ENCODE results near the gene APLNR.
"Not testable (repeated sequence)": the region's sequence is repeated elsewhere in the genome, so short reads cannot be mapped to it uniquely, and the experiment has no call there.

APLNR gene

DNA sequence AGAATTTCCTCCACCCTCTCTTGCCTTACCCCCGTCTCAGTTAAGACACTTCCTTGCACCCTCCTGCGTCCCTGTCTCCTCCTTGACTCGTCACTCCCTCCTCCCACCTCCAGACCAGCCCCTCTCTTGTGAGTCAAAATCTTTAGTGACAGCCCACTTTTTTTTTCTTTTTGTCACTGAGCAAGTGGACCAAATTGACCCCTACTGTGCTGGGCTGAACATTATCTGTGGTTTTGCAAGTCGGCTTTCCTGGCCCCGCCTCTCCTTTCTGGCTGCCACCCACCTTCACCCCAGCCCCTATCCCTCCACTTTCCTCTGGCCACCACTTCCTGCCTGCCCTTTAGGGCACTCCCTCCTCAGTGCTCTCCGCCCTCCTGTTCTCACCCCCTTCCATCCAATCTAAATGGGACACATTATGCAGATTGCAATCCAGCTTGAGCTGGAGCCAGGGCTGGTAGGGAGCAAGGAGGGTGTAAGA, at the start of gene APLNR:
Gene APLNR, minus strand, starts transcription at position 47 of the 478 bp plus-strand sequence. CDS start 246 bp downstream, outside the sequence.
- peak; percentile 94 for DNase-seq (ENCODE audit: low read depth, low spot score)

DNA sequence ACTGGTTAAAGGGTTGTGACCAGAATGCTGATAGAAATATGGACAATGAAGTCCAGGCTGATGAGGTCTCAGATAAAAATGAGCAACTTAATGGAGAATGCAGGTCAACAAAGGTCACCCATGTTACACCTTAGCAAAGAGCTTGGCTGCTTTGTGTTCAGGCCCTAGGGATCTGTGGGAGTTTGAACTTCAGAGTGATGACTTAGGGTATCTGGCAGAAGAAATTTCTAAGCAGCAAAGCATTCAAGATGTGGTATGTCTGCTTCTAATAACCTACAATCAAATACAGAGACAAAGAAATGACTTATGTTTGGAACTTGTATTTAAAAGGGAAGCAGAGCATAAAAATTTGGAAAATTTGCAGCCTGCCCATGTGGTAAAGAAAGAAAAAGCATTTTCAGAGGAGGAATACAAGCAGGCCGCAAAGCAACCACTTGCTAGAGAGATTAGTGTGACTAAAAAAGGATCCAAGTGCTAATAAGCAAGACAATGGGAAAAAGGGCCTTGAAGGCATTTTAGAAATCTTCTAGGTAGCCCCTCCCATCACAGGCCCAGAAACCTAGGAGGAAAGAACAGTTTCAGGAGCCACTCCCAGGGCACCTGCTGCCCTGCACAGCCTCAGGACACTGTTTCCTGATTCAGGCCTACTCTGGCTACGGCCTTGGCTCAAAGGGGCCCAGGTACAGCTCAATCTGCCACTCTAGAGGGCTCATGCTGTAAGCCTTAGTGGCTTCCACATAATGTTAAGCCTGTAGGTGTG, 46.4 kb upstream of the APLNR start:
- peak; percentile 85 for DNase-seq (ENCODE audit: low read depth, low spot score)

DNA sequence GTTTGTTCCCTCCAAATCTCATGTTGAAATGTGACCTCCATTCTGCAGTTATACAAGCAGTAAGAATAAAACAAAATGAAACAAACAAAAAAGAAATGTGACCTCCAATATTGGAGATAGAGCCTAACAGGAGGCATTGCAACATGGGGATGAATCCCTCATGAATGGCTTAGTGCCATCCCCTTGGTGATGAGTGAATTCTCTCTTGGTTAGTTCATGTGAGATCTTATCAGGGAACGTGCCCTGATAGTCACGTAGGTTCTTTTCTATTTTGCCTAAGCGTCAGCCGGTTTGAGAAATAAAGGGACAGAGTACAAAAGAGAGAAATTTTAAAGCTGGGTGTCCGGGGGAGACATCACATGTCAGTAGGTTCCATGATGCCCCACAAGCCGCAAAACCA, 44.5 kb upstream of the APLNR start:
- DNase-seq (ENCODE audit: low read depth, low spot score), result not testable (repeated sequence)

- DNase-seq (ENCODE audit: low read depth, low spot score), result no peak
Observed at GRCh38 chr11:57279116-57279515, 42.1 kb upstream of the APLNR start.

GRCh38 chr11:57278721-57279095, 41.7 kb upstream of the APLNR start:
- no peak for DNase-seq (ENCODE audit: low read depth, low spot score)

GRCh38 chr11:57277845-57278720, 41.0 kb upstream of the APLNR start:
- DNase-seq (ENCODE audit: low read depth, low spot score), result peak; percentile 90

DNA sequence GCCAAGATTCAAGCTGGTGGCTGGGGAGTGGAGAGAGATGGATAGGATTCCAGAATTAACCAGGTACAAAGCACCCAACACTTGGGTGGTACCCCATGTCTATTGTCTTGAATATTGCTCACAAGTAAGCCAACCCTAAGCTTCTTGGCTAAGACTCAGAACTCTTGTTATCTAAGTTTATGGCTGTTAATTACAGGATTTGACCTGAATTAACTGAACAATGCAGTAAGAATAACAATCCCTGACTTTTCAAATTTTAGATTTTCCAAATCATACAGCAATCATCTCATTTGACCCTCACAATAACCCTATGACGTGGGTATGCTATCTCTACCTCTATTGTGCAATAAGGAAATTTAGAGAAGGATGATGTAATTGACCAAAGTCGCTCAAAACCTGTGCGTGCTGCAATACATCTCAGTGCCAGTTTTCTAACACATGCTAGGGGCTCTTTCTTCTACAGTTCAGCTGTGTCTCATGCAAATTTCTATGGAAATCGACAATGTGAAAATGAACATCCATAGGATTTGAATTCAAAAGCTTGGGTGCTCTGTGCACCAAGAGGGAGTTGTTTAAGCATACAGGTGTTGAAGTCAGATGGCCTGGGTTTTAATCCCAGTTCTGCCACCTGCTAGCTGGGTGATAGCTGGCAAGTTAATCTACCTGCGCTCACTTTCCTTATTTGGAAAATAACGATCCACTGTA, 40.1 kb upstream of the APLNR start:
- no peak for DNase-seq (ENCODE audit: low read depth, low spot score)

DNA sequence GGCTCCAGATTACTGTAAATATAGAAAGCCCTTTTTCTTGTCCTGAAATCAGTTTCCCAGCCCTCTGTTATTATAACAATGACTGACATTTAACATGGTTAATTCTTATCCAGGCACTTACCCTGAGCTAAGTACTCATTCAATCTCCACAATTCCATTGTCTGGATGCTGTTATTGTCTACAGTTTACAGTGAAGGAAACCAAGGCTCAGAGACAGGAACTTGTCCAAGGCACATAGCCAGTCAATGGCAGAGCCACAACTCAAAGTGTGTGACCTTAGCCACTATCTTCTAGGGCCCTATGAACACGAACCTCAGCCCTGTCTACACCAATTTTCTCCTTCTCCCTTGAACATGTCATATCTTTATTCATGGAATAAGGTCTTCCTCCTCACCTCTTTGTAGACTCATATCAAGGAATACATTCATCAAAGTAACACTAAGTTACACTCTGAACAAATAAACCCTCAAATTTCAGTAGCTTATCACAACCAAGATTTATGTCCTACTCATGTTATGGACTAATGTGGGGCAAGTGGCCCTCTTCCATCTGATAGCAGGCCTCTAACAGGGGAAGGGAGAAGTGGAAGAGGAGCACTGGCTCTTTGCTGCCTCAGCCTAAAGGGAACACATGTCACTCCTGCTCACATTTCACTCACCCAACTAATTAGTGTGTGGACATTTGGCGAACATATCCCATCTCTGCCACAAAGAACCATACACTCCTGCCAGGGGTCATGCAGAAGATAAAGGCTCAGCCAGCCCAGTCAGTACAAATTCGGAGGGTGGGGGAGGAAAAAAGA, 39.3 kb upstream of the APLNR start:
- no peak for DNase-seq (ENCODE audit: low read depth, low spot score)

- DNase-seq (ENCODE audit: low read depth, low spot score), result no peak
Observed at GRCh38 chr11:57275582-57275981, 38.5 kb upstream of the APLNR start.

DNA sequence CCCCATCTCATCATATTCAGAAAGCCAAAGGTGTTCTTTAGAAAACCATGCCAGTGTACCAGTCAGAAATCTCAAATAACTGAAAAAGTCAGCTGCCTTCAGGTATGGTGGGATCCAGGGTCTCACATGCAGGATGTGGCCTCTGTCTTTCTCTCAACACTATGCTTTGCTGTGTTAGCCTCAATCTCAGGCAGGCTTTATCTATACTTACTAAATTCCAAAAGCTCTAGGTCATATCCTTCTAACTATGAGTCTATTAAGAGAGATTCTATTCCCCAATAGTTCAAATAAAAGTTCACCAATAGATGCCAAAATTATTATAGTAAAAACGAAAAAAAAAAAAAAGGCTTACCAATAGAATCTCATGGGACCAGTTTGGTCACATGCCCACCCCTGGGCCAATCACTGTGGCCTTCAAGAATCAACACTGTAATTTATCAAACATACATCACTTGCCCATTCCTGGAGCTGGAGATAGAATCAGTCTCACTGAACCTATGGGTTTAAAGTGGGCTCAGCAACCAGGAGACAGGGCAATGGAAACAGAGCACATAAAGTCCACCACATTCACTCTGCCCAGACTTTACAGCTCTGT, 38.0 kb upstream of the APLNR start:
- DNase-seq (ENCODE audit: low read depth, low spot score), result no peak

DNA sequence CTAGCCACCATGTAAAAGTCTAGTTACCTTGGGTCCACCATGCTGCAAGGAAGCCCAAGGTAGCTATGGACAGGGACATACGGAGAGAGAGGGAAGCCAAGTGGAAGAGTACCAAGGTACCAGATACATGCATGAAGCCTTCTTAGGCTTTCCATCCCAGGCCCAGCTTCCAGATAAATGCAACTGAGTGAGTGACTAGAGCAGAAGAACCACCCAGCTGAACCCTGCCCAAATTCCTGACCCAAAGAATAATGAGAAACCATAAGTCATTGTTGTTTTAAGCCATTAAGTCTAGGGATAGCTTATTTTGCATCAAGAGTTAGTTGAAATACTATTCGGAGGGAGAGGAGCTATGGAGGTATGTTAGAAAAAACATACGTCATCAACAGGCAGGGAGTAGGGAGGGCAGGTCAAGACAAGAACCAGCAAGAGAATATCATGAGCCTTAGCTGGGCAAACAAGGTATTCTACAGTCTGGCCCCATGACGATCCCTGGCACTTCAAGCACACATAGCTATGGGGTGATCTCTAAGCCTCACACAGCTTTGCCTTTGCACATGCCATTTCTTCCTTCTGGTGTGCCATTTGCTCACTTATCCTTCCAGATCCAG, 36.5 kb upstream of the APLNR start:
- DNase-seq (ENCODE audit: low read depth, low spot score), result no peak

GRCh38 chr11:57269571-57270021, 32.5 kb upstream of the APLNR start:
- no peak for DNase-seq (ENCODE audit: low read depth, low spot score)

DNA sequence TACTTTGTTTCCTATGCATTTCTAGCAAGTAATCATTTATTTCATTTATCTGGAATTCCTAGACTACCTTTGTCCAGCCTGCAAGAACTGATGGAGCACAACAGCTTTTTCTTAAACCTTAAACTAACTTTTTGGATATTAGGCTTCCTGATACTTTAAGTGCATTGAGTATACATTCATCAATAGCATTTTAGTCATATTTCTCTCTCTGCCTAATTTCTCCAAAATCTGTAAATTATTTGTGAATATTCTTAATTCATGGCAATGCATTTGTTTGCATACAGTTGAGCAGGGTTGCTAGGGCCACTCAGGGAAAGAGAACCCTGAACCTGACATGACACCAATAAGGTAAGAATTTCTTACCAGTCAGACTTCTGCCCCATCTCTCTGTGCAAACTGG, 29.1 kb upstream of the APLNR start:
- DNase-seq (ENCODE audit: low read depth, low spot score), result no peak

GRCh38 chr11:57263351-57263750, 26.3 kb upstream of the APLNR start:
- DNase-seq (ENCODE audit: low read depth, low spot score), result peak; percentile 60

DNA sequence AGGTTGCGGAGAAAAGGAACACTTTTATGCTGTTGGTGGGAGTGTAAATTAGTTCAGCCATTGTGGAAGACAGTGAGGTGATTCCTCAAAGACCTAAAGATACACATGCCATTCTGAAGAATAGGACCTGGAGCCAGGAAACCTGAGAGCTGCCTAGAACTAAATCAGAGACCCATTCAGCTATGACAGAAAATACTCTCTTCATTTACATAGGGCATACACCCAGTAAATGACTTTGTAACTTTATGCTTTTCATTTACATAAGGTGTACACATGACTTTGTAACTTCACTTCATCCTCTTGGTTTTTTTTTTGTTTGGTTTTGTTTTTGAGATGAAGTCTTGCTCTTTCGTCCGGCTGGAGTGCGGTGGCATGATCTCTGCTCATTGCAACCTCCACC, 25.1 kb upstream of the APLNR start:
- DNase-seq (ENCODE audit: low read depth, low spot score), result no peak

DNA sequence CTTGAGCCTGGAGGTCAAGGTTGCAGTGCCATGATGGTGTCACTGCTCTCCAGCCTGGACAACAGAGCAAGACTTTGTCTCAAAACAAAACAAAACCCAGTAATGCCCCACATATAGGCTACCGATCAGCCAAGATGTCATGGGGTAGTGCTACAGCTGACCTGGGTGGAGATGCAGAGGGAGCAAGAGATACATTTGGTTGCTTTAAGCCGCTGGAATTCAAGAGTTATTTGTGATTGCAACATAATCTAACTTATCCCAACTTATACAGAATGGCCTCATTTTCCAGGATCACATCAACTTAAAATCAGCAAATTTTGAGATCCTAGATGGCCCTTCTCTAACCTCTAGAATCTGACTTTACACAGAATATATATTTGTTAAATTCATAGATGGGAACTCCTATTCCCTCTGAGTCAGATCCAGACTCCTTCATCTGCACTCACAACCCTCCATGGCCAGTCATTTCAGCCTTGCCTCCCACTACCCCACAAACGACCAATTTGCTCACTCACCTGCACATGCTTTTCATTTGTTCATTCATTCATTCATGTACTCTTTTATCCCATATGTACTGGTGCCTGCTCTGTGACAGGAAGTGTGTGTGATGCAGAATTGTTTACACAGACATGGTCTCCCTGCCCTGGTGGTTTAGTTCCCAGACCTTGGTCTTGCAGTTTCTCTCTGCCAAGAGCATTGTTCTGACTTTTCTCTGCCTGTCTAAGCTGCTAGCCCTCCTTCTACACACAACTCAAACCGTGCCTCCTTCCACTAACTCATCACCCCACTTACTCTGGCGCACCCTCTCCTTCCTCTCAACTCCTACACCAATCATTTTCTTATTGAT, 24.1 kb upstream of the APLNR start:
- DNase-seq (ENCODE audit: low read depth, low spot score), result no peak

GRCh38 chr11:57256119-57256518, 19.1 kb upstream of the APLNR start:
- DNase-seq (ENCODE audit: low read depth, low spot score), result no peak

GRCh38 chr11:57255618-57256017, 18.6 kb upstream of the APLNR start:
- no peak for DNase-seq (ENCODE audit: low read depth, low spot score)

- DNase-seq (ENCODE audit: low read depth, low spot score), result no peak
Observed at GRCh38 chr11:57254631-57255030, 17.6 kb upstream of the APLNR start.
